Skeletal muscle satellite cell (primary cell): ENCODE data around the gene CCDC57.
"Not testable (repeated sequence)": the region's sequence is repeated elsewhere in the genome, so short reads cannot be mapped to it uniquely, and the experiment has no call there.

ENCODE experiments used
- H3K27me3 ChIP-seq: 2 replicates; pipeline ENCODE4 v1.7.0; 2013; ENCODE audit warnings: low read length; ENCODE audit not compliant: control insufficient read depth, insufficient read depth
- H3K36me3 ChIP-seq: 2 replicates; pipeline ENCODE4 v1.7.0; 2013; ENCODE audit warnings: mild to moderate bottlenecking, control low read depth, low read length; ENCODE audit not compliant: insufficient read depth
- H3K4me1 ChIP-seq: 2 replicates; pipeline ENCODE4 v1.7.0; 2013; ENCODE audit warnings: low read length; ENCODE audit not compliant: control insufficient read depth, insufficient read depth
- H3K4me2 ChIP-seq: 2 replicates; pipeline ENCODE4 v1.7.0; 2013; ENCODE audit warnings: mild to moderate bottlenecking, low read length
- H3K4me3 ChIP-seq: 2 replicates; pipeline ENCODE4 v1.7.0; 2013; ENCODE audit warnings: low read length
- H3K9ac ChIP-seq: 2 replicates; pipeline ENCODE4 v1.7.0; 2013; ENCODE audit warnings: mild to moderate bottlenecking, low read depth, low read length, moderate library complexity
- H3K9me3 ChIP-seq: replicated peaks from 2 replicates; pipeline ENCODE4 v1.7.0; 2013; ENCODE audit warnings: mild to moderate bottlenecking, control low read depth, low read length

The CCDC57 gene

DNA sequence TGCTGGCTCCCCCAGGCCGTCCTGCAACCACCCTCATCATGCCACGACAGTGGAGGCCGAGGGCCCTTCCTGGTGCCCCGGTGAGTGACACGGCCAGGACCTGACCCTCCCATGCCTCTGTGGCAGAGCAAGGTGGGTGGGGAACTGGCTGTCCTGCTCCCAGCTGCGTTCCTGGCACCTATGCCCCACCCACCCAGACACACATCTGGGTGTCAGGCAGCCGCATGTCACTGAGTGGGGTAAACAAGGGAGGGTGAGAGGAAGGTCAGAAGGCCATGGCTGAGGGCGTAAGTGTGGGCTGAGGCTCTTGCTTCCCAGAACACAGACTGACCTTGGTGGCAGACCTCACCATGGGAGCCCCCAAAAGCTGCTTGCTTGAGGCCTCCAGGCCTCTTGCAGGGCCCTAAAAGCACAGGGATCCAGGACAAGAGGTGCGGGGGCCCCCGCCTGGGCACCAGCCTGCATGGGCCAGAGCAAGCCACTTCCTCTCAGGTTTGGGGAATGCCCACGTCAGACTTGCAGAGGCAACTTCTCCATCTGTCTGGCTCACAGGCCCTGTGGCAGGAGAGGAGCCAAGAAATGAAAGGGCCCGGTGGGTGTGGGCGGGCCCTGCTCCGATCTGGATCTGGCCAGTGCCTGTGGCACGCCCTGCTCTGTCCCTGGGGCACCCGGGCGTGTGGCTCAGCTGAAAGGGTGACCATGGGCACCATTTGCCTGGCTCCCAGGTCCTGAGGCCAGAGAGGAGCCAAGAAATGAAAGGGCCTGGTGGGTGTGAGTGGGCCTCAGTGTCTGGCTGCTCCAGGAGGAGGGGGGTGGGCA lies 3.9 kb upstream of the CCDC57 start:
- no peaks in the 10 kb centered on the region for H3K9me3 ChIP-seq
- no peaks in the 10 kb centered on the region for H3K27me3 ChIP-seq
- H3K4me2 ChIP-seq, result peak overlapping the region; percentile 71
- no peaks in the 10 kb centered on the region for H3K36me3 ChIP-seq
- peak overlapping the region; percentile 91 for H3K9ac ChIP-seq
- peak overlapping the region; percentile 51 for H3K4me3 ChIP-seq
- H3K4me1 ChIP-seq, result peaks cover 58% of the 10 kb centered on the region

DNA sequence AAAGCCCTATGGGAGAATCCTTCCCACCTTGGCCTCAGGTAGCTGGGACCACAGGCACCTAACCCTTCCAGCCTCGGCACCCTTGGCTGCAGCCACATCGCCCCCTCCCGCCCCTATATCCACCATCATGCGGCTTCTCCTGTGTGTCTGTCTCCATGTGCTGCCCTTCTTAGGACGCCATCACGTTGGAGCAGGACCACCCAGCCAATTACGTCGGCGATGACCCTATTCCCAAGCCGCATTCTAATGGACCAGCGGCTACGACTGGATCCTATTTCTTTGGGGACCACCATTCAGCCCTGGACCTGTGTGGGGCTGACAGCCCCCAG lies 3.3 kb upstream of the CCDC57 start:
- H3K4me2 ChIP-seq, result peak overlapping the region; percentile 71
- H3K9ac ChIP-seq, result peak overlapping the region; percentile 91
- H3K36me3 ChIP-seq, result no peaks in the 10 kb centered on the region
- H3K4me1 ChIP-seq, result peaks cover 59% of the 10 kb centered on the region
- H3K4me3 ChIP-seq, result no peak overlapping the region
- no peaks in the 10 kb centered on the region for H3K27me3 ChIP-seq
- H3K9me3 ChIP-seq, result no peaks in the 10 kb centered on the region

DNA sequence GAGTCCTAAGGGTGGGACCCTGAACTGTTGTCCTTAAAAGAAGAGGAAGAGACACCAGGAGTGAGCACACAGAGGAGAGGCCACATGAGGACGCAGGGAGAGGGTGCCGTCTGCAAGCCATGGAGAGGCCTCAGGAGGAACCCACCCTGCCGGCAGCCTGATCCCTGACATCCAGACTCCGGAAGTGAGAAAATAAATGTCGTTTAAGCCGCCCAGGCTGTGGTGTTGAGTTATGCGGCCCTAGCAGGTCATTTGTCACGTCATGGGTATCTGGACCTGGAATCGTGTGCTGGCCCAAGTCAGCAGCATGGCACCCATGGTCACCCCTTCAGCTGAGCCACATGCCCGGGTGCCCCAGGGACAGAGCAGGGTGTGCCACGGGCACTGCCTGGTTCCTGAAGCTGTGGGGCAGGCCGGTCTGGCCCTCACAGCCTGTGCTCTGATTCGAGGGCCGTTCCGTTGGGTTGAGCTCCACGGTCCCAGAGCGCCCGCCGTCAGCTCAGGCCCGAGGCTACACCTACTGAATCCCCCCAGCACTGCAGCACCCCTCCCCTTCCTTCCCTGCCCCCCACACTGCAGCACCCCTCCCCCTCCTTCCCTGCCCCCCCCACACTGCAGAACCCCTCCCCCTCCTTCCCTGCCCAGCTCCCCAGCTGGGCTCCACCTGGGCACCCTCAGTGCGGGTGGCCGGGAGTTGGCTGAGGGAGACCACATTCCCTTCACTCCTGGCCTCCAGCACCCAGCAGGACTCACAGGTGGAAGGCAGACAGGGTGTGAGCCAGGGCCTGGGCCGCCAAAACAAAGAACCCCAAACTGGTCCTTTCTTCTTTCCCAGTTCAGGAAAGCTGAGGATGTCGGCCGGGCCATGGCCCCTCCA lies 2.7 kb upstream of the CCDC57 start:
- Histone ChIP-seq H3K4me1 (peaks cover 59% of the 10 kb centered on the region), H3K4me3 (no peak overlapping the region), H3K9me3 (no peaks in the 10 kb centered on the region), H3K4me2 (no peak overlapping the region), H3K36me3 (no peaks in the 10 kb centered on the region), H3K9ac (peak overlapping the region; percentile 91), H3K27me3 (no peaks in the 10 kb centered on the region)

DNA sequence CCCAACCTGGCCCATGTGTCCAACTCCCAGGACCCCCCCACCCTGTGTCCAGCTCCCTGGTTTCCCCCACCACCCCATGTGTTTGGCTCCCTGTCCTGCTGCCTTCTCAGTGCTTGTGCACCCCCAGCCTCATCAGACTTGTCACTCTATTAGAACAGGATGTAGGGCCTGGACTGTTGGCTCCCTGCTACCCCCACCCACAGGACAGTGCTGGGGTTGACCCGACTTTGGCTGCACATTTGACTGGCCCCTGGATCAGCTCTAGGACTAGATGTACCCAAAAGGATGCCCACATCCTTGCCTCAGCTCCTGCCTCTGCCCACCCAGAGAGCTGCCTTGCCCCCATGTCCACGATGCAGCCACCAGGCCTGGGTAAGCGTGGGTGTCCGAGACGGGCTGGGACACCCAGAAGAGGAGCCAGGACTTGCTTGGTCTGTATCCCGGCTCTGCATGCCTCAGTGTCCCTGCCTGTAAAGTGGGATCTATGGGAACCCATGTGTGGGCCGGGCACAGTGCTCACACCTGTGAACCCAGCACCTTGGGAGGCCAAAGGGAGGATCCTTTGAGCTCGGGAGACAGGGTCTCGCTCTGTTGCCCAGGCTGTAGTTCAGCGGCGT lies 1.5 kb upstream of the CCDC57 start:
- Histone ChIP-seq H3K36me3 (no peaks in the 10 kb centered on the region), H3K4me2 (peak overlapping the region; percentile 26), H3K9ac (no peak overlapping the region), H3K4me1 (peaks cover 58% of the 10 kb centered on the region), H3K4me3 (no peak overlapping the region), H3K27me3 (no peaks in the 10 kb centered on the region), H3K9me3 (no peaks in the 10 kb centered on the region)

DNA sequence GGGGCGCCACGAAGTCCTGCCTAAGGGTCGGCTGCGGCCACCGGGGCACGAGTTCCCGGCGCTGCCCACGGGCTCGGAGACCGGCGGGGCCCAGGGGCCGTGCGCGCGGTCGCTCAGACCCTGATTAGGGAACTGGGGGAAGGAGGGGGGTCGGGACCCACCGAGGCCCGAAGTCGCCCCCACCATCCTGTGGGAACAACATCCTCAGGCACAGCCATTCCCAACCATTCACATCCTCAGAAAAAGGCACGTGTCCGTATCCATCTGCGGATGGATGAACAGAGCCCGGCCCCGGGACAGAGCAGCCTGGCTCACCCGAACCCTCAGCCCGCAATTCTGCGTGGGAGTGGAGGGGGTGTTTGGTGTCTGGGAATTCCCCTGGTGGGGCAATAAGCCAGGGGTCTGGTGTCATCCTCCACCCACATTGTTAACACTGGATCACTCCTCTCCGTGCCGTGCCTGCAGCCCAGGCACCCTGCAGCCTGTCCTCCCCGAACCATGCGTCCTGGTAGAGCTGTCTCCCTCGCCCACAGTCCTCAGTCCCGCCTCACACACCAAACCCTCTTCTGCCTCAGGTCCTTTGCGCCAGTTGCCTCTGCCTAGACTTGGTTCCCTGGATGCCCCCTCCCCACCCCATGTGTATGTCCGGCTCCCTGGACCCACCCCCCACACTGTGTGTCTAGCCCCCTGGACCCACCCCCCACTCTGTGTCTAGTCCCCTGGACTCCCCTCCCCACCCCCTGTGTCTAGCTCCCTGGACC lies 789 bp upstream of the CCDC57 start:
- Histone ChIP-seq H3K27me3 (no peaks in the 10 kb centered on the region), H3K4me2 (peak overlapping the region; percentile 94), H3K4me3 (peak overlapping the region; percentile 91), H3K36me3 (no peaks in the 10 kb centered on the region), H3K4me1 (peaks cover 51% of the 10 kb centered on the region), H3K9ac (peak overlapping the region; percentile 94), H3K9me3 (no peaks in the 10 kb centered on the region)

DNA sequence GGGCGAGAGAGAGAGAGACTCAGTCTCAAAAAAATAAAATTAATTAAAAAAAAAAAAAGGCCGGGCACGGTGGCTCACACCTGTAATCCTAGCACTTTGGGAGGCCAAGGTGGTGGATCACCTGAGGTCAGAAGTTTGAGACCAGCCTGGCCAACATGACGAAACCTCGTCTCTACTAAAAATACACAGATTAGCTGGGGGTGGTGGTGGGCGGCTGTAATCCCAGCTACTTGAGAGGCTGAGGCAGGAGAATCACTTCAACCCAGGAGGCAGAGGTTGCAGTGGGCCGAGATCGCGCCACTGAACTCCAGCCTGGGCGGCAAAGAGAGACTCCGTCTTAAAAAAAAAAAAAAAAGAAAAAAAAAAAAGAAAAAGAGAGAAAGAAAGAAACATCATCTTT lies 2.0 kb downstream of the CCDC57 start:
- H3K9me3 ChIP-seq, H3K4me2 ChIP-seq, H3K36me3 ChIP-seq, H3K27me3 ChIP-seq, H3K9ac ChIP-seq, H3K4me3 ChIP-seq: not testable (repeated sequence)
- peaks cover 31% of the 10 kb centered on the region for H3K4me1 ChIP-seq

DNA sequence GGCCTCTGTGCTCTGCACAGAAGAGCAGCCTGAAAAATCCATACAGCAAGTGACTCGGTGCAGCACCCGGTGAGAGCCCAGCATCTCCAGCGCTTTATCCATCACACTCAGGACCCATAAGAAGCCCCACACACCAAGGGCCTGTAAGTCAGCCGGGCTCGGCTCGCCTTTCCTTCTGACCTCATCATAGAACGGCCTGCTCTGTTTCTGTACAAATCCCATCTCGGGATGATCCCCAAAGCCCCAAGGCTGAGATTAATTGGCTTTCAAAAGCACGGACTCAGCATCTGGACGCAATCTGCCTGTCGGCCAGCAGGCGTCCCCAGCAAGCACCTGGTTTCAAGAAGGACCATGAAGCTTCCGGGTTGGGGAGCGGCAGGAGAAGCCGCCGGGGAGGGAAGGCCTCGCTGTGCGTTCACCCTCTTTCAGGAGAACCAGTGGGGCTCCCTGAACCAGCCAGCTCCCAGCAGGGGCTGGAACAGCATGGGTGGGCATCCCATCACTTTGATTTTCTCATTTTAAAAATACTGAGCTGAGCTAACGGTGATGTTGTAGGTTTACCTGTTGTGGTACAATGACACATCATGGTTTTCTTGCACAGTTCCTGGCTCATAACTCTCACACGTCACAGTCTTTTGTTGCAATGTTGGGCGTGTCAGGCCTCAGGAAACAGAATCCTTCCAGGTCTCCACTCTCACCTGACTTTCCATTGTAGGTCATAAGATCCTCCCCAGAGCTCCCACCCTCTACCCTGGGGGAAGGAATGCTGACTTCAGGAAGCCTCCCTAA lies 6.7 kb downstream of the CCDC57 start:
- H3K9me3 ChIP-seq, result no peaks in the 10 kb centered on the region
- peak overlapping the region; percentile 71 for H3K4me2 ChIP-seq
- H3K4me1 ChIP-seq, result peaks cover 18% of the 10 kb centered on the region
- H3K4me3 ChIP-seq, result no peak overlapping the region
- peak overlapping the region; percentile 60 for H3K9ac ChIP-seq
- no peaks in the 10 kb centered on the region for H3K27me3 ChIP-seq
- peaks cover 4% of the 10 kb centered on the region for H3K36me3 ChIP-seq

DNA sequence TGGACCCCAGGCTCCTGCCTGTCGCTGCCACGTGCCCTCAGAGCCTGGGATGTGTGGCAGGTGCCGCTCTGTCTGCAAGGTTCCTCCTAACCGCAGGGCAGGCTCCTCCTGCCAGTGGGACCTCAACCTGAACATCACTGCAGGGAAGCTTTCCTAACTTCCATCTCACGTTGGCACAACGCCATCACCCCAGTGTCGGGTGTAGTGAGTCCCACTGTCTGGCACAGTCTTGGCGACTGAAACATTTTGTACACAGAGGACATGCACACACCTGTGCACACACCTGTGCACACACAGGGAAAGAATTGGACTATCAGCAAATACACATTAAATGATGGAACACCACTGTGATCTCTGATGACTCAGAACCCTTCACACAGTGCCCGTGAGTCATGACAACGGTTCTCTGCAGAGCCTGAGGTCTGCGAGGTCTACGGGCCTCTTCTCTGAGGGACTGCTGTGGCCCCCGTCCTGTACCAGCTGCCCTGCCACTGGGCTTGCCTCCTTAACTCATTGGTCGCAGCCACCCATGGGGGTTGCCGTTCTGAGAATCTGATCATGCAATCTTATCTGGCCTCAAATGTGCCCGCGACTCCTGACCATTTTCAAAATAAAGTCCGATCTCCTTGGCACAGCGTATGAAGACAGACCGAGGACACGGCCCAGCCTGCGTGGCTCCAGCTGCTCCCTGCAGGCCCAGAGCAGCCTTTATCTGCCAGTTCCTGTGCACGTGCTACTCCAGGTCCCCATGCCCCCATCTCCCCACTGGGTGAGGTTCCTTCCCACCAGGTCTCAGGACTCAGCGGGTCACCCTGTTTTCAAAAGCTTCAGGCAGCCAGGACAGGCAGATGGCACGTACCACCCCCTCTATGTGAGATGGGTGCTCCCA lies 7.6 kb downstream of the CCDC57 start:
- peak overlapping the region; percentile 51 for H3K4me2 ChIP-seq
- no peaks in the 10 kb centered on the region for H3K9me3 ChIP-seq
- H3K27me3 ChIP-seq, result no peaks in the 10 kb centered on the region
- H3K36me3 ChIP-seq, result peaks cover 4% of the 10 kb centered on the region
- peaks cover 18% of the 10 kb centered on the region for H3K4me1 ChIP-seq
- H3K9ac ChIP-seq, result no peak overlapping the region
- no peak overlapping the region for H3K4me3 ChIP-seq

DNA sequence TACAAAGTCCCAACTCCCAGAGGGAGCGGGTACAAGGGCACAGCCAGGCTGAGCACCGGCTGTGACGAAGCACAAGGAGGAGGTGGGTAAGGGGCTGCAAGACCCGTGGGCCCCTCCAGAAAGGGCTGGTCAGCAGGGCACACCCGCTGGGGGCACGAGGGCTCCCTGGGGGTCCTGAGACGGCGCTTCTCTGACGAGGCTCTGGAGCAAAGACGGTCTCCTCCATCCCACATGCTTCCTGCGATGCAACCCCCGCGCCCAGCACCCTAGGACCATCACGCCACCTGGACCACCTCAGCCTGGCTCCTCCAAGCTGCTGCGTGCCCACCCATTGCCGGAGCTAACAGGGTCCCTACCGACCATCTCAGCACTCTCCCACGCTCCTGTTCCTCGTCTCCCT lies 8.7 kb downstream of the CCDC57 start:
- H3K27me3 ChIP-seq, result no peaks in the 10 kb centered on the region
- H3K4me3 ChIP-seq, result no peak overlapping the region
- no peak overlapping the region for H3K4me2 ChIP-seq
- H3K36me3 ChIP-seq, result peaks cover 8% of the 10 kb centered on the region
- H3K9ac ChIP-seq, result no peak overlapping the region
- peaks cover 18% of the 10 kb centered on the region for H3K4me1 ChIP-seq
- no peaks in the 10 kb centered on the region for H3K9me3 ChIP-seq

DNA sequence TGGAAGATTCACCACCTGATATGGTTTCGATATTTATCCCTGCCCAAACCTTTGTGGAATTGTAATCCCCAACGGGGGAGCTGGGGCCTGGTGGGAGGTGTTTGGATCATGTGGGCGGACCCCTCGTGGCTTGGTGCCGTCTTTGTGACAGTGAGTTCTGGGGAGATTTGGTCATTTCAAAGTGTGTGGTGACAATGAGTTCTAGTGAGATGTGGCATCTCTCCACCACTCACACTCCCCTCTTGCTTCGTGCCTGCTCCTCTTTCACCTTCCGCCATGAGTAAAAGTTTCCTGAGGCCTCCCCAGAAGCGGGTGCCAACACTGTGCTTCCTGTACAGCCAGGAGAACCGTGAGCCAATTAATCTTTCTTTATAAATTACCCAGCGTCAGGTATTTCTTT lies 9.7 kb downstream of the CCDC57 start:
- Histone ChIP-seq H3K4me3 (no peak overlapping the region), H3K4me2 (no peak overlapping the region), H3K4me1 (peaks cover 18% of the 10 kb centered on the region), H3K9me3 (no peaks in the 10 kb centered on the region), H3K27me3 (no peaks in the 10 kb centered on the region), H3K9ac (no peak overlapping the region), H3K36me3 (peaks cover 12% of the 10 kb centered on the region)
